ENCODE measurements around the gene VEPH1. TPM values are rescaled to one million over a fixed set of nuclear protein-coding genes. Genes with fewer than 3 reads are reported as not detected.

Gene VEPH1
- total and polyA plus RNA-seq, 2 experiments from 2014 or later, result 36.8 to 44.0 TPM

DNA sequence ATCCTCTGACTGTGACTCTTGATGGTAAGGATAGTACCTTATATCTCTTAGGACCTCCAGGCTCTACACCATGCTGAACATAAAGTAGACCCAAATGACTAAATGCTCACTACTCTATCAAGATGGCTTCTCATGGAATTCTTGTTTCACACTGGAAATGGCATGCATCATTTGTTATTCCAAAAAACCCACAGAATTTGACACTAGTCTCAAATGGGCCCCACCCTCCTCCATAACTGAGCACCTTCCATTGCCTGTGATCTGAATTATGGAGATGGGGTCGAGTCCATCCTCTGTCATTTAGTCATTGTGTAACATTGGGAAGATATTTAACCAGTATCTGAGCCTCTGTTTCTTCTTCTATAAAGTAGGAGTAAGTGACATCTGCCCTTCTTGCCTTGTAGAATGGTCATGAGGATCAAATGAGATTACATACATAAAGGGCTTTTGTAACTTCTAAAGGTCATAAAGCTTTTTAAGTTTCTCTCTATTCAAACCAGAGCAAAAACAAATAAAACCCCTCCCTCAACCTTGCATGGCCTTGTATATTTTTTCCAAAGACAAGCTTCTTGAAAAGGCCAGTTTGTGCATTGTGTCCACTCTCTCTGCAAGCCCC, 123.6 kb downstream of the VEPH1 start:
- in situ Hi-C loops (cut with MboI), result no loop called here
- TF ChIP-seq EZH2 (IDR thresholded peaks at IDR 0.05; ENCODE audit: insufficient read depth, poor library complexity, severe bottlenecking) (no peak), EZH2phosphoT487 (IDR thresholded peaks at IDR 0.05; ENCODE audit: insufficient read depth, low read depth) (no peak)
- no peak for DNase-seq
- H3K9ac ChIP-seq, result no peak overlapping the region
- no peaks in the 10 kb centered on the region for H3K9me3 ChIP-seq (ENCODE audit: low read depth)
- H4K20me1 ChIP-seq (ENCODE audit: insufficient read depth), result no peaks in the 10 kb centered on the region
- no peaks in the 10 kb centered on the region for H3K27me3 ChIP-seq (replicated peaks; ENCODE audit: insufficient read depth)
- H2AFZ ChIP-seq, result no peak overlapping the region
- no peaks in the 10 kb centered on the region for H3K36me3 ChIP-seq (ENCODE audit: low read depth)
- H3F3A ChIP-seq (ENCODE audit: insufficient read depth), result no peaks in the 10 kb centered on the region
- H3K79me2 ChIP-seq (ENCODE audit: insufficient read depth), result no peaks in the 10 kb centered on the region
- no peak overlapping the region for H3K27ac ChIP-seq
- no peak overlapping the region for H3K4me2 ChIP-seq (ENCODE audit: unreplicated experiment)
- H3K4me3 ChIP-seq, result no peak overlapping the region
- no peaks in the 10 kb centered on the region for H3K9me2 ChIP-seq (ENCODE audit: insufficient read depth)
- 94 to 95% methylated on average over 1 of the region's 1 CpG for WGBS, 2 experiments (ENCODE audit: low coverage in 1 of 2, low lambda C conversion rate in 2 of 2, missing lambda C conversion rate in 2 of 2)
- peaks cover 16% of the 10 kb centered on the region for H3K4me1 ChIP-seq (ENCODE audit: insufficient read depth)

DNA sequence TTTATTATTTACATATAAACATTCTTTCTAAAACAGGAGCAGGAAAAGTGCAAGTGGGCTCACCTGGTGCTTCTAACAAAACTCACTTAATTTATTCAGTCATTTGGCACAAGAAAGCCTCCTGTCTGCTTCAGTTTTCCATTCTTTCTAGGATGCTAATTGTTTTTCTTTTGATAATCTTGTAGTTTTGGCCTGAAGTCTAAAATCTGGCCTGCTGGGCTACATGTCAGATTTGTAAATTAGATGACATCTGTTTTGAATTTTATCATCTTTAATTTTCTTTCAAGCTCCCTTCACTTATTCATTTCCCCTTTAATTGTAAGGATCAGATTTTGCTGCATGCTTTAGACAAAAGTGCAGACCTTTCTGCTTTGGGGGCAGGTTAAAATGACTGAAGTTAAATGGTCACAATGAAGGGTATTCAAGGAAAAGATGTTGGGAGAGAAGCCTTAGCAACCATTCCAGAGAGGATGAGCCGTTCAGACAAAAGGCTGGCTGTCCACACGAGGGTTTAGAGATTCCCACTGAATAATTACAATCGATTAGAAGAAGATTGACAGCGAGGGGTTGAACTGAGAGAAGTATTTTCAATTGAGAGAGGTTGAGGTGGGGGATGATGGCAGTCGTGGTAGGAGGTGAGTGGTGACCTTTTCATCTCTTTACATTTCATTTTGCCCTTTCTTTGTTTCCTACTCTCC, 126.5 kb downstream of the VEPH1 start:
- Histone ChIP-seq H4K20me1 (ENCODE audit: insufficient read depth) (no peaks in the 10 kb centered on the region), H3K4me1 (ENCODE audit: insufficient read depth) (peaks cover 30% of the 10 kb centered on the region), H3K9ac (no peak overlapping the region), H3K27me3 (replicated peaks; ENCODE audit: insufficient read depth) (no peaks in the 10 kb centered on the region), H3F3A (ENCODE audit: insufficient read depth) (no peaks in the 10 kb centered on the region), H3K27ac (no peak overlapping the region), H3K4me2 (ENCODE audit: unreplicated experiment) (no peak overlapping the region), H2AFZ (no peak overlapping the region), H3K79me2 (ENCODE audit: insufficient read depth) (no peaks in the 10 kb centered on the region), H3K36me3 (ENCODE audit: low read depth) (no peaks in the 10 kb centered on the region), H3K9me2 (ENCODE audit: insufficient read depth) (no peaks in the 10 kb centered on the region), H3K4me3 (no peak overlapping the region), H3K9me3 (ENCODE audit: low read depth) (no peaks in the 10 kb centered on the region)
- no peak for DNase-seq
- in situ Hi-C loops (cut with MboI), result no loop called here
- WGBS, 2 experiments (ENCODE audit: low coverage in 1 of 2, low lambda C conversion rate in 2 of 2, missing lambda C conversion rate in 2 of 2), result 41 to 48% methylated on average over 5 of the region's 5 CpGs
- no peak for TF ChIP-seq EZH2 (IDR thresholded peaks at IDR 0.05; ENCODE audit: insufficient read depth, poor library complexity, severe bottlenecking)
- TF ChIP-seq EZH2phosphoT487 (IDR thresholded peaks at IDR 0.05; ENCODE audit: insufficient read depth, low read depth), result no peak

- Histone ChIP-seq H3K9me3 (ENCODE audit: low read depth) (no peaks in the 10 kb centered on the region), H3K27me3 (replicated peaks; ENCODE audit: insufficient read depth) (no peaks in the 10 kb centered on the region), H3K9me2 (ENCODE audit: insufficient read depth) (no peaks in the 10 kb centered on the region), H3K4me2 (ENCODE audit: unreplicated experiment) (no peak overlapping the region), H3K36me3 (ENCODE audit: low read depth) (no peaks in the 10 kb centered on the region), H3K79me2 (ENCODE audit: insufficient read depth) (no peaks in the 10 kb centered on the region), H3K27ac (no peak overlapping the region), H3K4me3 (no peak overlapping the region), H3K9ac (no peak overlapping the region), H4K20me1 (ENCODE audit: insufficient read depth) (no peaks in the 10 kb centered on the region), H2AFZ (no peak overlapping the region), H3K4me1 (ENCODE audit: insufficient read depth) (peaks cover 30% of the 10 kb centered on the region), H3F3A (ENCODE audit: insufficient read depth) (no peaks in the 10 kb centered on the region)
- 93% methylated on average over 4 of the region's 4 CpGs for WGBS, 2 experiments (ENCODE audit: low coverage in 1 of 2, low lambda C conversion rate in 2 of 2, missing lambda C conversion rate in 2 of 2)
- no peak for DNase-seq
- TF ChIP-seq EZH2phosphoT487 (IDR thresholded peaks at IDR 0.05; ENCODE audit: insufficient read depth, low read depth) (no peak), EZH2 (IDR thresholded peaks at IDR 0.05; ENCODE audit: insufficient read depth, poor library complexity, severe bottlenecking) (no peak)
- in situ Hi-C loops (cut with MboI), result no loop called here
Measured at GRCh38 chr3:157375342-157375986, 127.8 kb downstream of the VEPH1 start.

DNA sequence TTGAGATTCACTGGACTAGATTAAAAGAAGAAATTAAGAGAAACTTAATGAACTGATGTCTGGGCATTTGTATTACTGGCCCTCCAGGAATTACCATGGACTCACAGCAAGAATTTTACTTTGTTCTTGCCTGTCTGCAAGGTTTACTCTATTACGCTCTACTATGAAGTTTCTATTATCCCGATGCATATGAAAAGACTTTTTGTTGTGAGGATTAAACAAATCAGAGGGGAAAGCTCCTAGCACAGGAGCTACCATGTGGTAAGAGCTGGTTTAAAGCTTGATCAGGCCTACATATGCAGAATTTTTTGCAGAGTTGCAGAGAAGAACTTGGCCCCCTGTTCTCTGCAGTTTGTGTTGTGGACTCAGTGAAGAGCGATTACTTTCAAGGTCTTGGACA, 128.3 kb downstream of the VEPH1 start:
- no peaks in the 10 kb centered on the region for H3K79me2 ChIP-seq (ENCODE audit: insufficient read depth)
- H3K9me3 ChIP-seq (ENCODE audit: low read depth), result no peaks in the 10 kb centered on the region
- 93 to 100% methylated on average over 3 of the region's 3 CpGs for WGBS, 2 experiments (ENCODE audit: low coverage in 1 of 2, low lambda C conversion rate in 2 of 2, missing lambda C conversion rate in 2 of 2)
- H3K36me3 ChIP-seq (ENCODE audit: low read depth), result no peaks in the 10 kb centered on the region
- H3K9ac ChIP-seq, result no peak overlapping the region
- H3K9me2 ChIP-seq (ENCODE audit: insufficient read depth), result no peaks in the 10 kb centered on the region
- H3K4me3 ChIP-seq, result no peak overlapping the region
- no peak overlapping the region for H2AFZ ChIP-seq
- no peak overlapping the region for H3K27ac ChIP-seq
- TF ChIP-seq EZH2phosphoT487 (IDR thresholded peaks at IDR 0.05; ENCODE audit: insufficient read depth, low read depth) (no peak), EZH2 (IDR thresholded peaks at IDR 0.05; ENCODE audit: insufficient read depth, poor library complexity, severe bottlenecking) (no peak)
- no peak overlapping the region for H3K4me2 ChIP-seq (ENCODE audit: unreplicated experiment)
- H4K20me1 ChIP-seq (ENCODE audit: insufficient read depth), result no peaks in the 10 kb centered on the region
- no peaks in the 10 kb centered on the region for H3K27me3 ChIP-seq (replicated peaks; ENCODE audit: insufficient read depth)
- in situ Hi-C loops (cut with MboI), result no loop called here
- peaks cover 30% of the 10 kb centered on the region for H3K4me1 ChIP-seq (ENCODE audit: insufficient read depth)
- DNase-seq, result no peak
- no peaks in the 10 kb centered on the region for H3F3A ChIP-seq (ENCODE audit: insufficient read depth)

All from GM23248 (cell line).